Esophagus squamous epithelium (tissue), 4 donors: Measurements from ENCODE around the gene ZNF610.

ENCODE experiments used
- POLR2A ChIP-seq, 4 donors: fragments of 450-650 bp; IDR thresholded peaks; one replicate each; pipeline ENCODE4 v1.6.1; 2017; ENCODE audit warnings: antibody characterized with exemption in 4 of 4, mild to moderate bottlenecking in 4 of 4, moderate library complexity in 3 of 4
- TF ChIP-seq, protein P1 (sequence below), 6 experiments: fragments of 450-650 bp in 4 of 6; fragments of 200-600 bp in 2 of 6; sonication (generic) in 2 of 6; IDR thresholded peaks; one replicate each; pipeline ENCODE4 v1.5.1; 2016 to 2019; ENCODE audit warnings: antibody characterized with exemption in 6 of 6, mild to moderate bottlenecking in 4 of 6, moderate library complexity in 4 of 6

GRCh38 chr19:52351512-52351911 lies 15.5 kb downstream of the ZNF610 start:
- TF ChIP-seq, protein P1, sequence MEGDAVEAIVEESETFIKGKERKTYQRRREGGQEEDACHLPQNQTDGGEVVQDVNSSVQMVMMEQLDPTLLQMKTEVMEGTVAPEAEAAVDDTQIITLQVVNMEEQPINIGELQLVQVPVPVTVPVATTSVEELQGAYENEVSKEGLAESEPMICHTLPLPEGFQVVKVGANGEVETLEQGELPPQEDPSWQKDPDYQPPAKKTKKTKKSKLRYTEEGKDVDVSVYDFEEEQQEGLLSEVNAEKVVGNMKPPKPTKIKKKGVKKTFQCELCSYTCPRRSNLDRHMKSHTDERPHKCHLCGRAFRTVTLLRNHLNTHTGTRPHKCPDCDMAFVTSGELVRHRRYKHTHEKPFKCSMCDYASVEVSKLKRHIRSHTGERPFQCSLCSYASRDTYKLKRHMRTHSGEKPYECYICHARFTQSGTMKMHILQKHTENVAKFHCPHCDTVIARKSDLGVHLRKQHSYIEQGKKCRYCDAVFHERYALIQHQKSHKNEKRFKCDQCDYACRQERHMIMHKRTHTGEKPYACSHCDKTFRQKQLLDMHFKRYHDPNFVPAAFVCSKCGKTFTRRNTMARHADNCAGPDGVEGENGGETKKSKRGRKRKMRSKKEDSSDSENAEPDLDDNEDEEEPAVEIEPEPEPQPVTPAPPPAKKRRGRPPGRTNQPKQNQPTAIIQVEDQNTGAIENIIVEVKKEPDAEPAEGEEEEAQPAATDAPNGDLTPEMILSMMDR (IDR thresholded peaks at IDR 0.05), result no peak
- no peak for TF ChIP-seq POLR2A (IDR thresholded peaks at IDR 0.05)
